Forelimb muscle (tissue), 1 donor: ENCODE results near the gene PSAT1. TPM values are rescaled to one million over a fixed set of nuclear protein-coding genes. Genes with fewer than 3 reads are reported as not detected.

Experiments used
- DNase-seq: peaks from one replicate; pipeline ENCODE4 v3.0.0-alpha.2; 2013; ENCODE audit warnings: low read depth
- polyA plus RNA-seq: library from polyadenylated mRNA; unstranded; fragments of 120-200 nt; gene quantifications from one replicate; pipeline ENCODE4 v1.2.1, GENCODE V29; 2013; ENCODE audit not compliant: insufficient read length

Gene PSAT1
- polyA plus RNA-seq, 1 donor = 28.7 TPM

GRCh38 chr9:78316166-78316892 lies 19.4 kb downstream of the PSAT1 start:
- no peak for DNase-seq

GRCh38 chr9:78319197-78320029 lies 22.5 kb downstream of the PSAT1 start:
- DNase-seq = no peak

- DNase-seq = no peak
These were observed 23.2 kb downstream of the PSAT1 start for GRCh38 chr9:78320030-78320693.

GRCh38 chr9:78320875-78321496 lies 24.1 kb downstream of the PSAT1 start:
- DNase-seq = no peak

GRCh38 chr9:78321505-78321904 lies 24.6 kb downstream of the PSAT1 start:
- DNase-seq = no peak

GRCh38 chr9:78324068-78324650 lies 27.2 kb downstream of the PSAT1 start:
- DNase-seq = no peak

GRCh38 chr9:78324682-78325081 lies 27.8 kb downstream of the PSAT1 start:
- DNase-seq = no peak

- no peak for DNase-seq
These were observed 28.4 kb downstream of the PSAT1 start for GRCh38 chr9:78325343-78325742.

- no peak for DNase-seq
These were observed 29.0 kb downstream of the PSAT1 start for GRCh38 chr9:78325846-78326360.

- no peak for DNase-seq
These were observed 29.6 kb downstream of the PSAT1 start for GRCh38 chr9:78326564-78326963.

GRCh38 chr9:78332381-78332780 lies 35.5 kb downstream of the PSAT1 start:
- DNase-seq = no peak

- no peak for DNase-seq
These were observed 51.9 kb downstream of the PSAT1 start for GRCh38 chr9:78348848-78349247.

- DNase-seq = no peak
These were observed 54.9 kb downstream of the PSAT1 start for GRCh38 chr9:78351816-78352215.

- DNase-seq = no peak
These were observed 57.5 kb downstream of the PSAT1 start for GRCh38 chr9:78354324-78354973.

- DNase-seq = no peak
These were observed 58.1 kb downstream of the PSAT1 start for GRCh38 chr9:78354989-78355388.

- no peak for DNase-seq
These were observed 59.7 kb downstream of the PSAT1 start for GRCh38 chr9:78356634-78357033.

- DNase-seq = no peak
These were observed 60.4 kb downstream of the PSAT1 start for GRCh38 chr9:78357165-78357873.

- DNase-seq = no peak
These were observed 61.6 kb downstream of the PSAT1 start for GRCh38 chr9:78358329-78359051.

- DNase-seq = no peak
These were observed 66.3 kb downstream of the PSAT1 start for GRCh38 chr9:78363221-78363620.
